CD4-positive, alpha-beta T cell treated with Interferon gamma for 1 hour (primary cell): ENCODE measurements around the gene AGPAT2.

ENCODE experiments used
- DNase-seq: peaks from one replicate; pipeline ENCODE4 v3.0.0-alpha.2; 2020

The AGPAT2 gene

DNA sequence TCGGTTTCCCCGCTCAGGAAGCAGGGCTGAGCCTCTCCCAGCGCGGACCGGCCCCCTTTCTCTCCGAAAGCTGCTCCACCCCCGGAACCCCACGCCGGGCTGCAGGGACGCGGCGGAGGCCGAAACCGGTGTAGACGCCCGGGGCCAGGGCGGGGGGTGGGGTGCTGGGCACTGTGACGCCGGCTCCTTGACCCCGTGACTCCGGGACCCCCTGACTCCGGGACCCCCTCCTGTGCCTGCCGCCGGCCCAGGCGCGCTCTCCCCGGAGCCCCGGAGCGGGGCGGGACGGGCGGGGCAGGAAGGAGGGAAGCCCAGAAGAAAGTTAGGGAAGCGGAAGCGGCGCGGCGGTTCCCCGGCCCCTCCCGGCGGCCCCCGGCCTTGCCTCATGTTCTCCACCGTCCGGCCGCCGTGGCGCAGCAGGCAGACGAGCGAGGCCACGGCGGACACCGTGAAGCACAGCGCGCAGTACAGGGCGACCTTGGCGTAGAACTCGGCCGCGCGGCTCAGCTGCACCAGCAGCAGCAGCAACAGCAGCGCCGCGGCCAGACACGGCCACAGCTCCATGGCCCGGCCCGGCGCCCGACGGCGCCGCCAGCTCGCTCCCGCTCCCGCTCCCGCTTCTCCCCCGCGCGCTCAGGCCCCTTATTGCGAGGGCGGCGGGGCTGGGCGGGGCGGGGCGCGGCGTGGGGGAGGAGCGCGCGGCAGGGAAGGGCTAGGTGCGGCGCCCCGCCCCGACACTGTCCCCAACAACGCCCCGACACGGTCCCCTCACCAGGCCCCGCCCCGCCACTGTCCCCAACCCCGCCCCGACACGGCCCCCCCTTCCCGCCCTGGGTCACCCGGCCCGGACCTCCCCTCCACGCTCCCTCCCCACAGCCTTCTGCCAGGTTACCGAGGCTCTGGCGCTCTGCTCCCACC is at the start of gene AGPAT2:
AGPAT2 (minus strand) TSS at position 664 of the 918 bp plus-strand sequence; CDS start at position 564, 100 bp downstream.
- peak; percentile 73 for DNase-seq

DNA sequence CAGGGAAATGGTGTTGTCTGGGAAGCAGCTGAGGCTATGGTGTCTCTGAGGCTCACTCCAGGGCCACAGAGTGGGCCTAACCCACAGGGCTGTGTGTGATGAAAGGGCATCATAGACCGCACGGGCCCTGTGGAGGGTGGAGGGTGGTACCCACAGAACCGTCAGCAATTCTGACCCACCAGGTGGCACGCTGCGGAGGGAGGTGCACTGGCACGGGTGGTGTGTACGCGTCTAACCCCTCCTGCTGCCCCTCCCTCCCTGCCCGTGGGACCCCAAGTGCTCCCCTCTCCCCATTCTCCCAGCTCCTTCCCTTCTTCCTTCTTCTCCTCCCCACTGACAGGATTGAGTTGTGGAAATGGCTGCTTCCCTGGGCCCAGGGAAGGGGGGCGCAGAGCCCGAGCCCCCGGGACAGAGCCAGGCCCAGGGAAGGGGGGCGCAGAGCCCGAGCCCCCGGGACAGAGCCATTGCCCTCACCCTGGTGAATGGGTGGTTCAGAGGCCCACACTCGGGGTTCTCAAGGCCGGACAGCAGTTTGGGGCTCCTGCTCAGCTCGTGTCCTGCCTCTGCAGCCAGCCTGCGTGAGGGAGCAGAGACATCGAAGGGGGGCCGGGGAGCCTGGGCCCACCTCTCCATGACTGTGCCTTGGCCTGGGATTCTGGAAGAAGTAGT is 48.7 kb upstream of the AGPAT2 start:
- DNase-seq = no peak

DNA sequence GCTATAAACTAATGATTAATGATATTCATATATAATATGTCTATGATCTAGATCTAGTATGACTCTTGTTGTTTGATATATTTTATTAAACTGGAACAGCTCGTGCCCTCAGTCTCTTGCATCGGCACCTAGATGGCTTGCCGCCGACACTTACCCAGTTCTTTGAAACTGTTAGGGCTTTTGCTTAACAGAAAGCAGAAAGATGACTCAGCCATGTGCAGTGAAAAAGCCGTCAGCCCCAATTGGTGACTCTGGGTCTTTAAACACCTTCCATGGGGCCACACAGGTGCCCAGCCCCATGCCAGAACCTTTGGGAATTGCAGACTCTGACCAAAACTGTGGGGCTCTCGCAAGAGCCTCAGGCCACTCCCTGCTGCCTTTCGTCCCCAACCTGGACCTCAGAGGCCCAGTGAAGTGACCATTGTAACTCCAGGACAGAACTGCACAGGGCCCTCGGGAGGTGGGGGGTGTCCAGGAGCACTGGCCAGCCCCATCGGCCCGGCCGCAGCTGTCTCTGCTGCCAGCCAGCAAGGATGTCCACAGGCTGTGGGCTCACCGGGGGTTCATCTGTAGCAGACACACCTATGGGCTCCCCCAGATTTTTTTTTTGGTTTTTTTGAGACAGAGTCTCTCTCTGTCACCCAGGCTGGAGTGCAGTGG is 47.7 kb upstream of the AGPAT2 start:
- no peak for DNase-seq

DNA sequence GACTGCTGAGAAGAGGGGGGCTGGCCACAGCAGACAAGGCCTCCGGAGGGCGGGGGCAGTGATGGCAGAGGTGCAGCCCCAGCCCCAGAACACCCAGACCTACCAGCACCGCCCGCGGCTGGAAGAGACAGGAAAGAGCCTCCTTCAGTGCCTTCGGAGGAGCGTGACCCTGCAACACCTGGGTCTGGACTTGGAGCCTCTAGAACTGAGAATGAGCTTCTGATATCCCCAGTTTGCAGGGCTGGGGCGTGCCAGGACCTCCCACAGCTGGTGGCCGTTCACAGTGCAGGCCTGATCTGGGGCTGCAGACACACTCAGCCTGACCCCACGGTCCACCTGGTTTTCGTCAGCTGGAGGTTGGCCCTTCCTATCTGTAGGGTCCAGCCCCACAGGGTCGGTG is 46.4 kb upstream of the AGPAT2 start:
- DNase-seq = no peak

DNA sequence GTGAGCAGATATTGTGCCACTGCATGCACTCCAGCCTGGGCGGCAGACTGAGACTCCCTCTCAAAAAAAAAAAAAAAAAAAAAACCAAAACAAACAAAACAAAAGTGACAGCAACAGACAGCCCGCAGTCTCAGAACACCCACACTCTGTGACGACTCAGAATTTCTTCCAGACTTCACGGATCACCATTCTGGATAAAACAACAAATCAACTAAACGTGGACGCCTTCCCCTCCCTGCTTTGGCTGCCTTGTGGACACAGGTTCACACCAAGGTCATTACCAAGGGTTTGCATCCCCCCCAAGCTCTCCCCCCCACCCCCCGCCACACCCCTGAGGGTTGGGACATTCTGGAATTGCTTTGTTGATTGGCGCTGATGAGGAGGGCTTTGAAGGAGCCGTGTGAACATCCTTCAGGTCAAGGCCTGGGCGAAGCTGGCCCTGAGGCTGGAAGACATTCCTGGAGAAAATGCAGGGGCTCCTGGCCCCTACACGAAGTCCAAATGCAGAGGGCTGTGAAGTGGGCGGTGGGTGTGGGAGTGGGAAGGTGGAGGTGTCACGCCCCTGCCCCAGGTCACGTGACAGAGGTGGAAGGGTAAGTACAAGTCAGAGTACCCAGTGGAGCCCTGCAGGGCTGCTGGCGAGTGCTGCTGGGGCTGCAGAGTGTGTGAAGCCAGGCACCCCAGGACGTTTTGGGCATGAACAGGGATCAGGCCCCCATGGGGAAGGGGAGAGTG is 45.4 kb upstream of the AGPAT2 start:
- DNase-seq = no peak

DNA sequence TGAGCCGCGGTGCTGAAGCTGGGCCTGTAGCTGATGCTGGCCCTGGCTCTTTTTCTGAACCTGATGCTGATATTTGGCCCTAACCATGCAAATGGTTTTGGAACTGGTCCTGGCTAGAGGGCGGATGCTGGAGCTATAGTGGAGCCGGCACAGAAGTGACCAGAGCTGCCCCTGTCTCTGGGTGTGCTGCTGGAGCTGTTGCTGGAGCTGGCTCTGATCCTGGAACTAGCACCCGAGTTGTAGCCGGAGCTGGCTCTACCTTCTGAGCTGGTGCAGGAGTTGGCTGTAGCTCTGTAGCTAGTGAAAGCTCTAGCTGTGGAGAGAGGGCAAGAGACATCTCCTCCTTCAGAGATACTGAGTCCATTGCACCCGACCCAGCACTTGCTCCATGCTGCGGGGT is 42.7 kb upstream of the AGPAT2 start:
- DNase-seq = no peak

DNA sequence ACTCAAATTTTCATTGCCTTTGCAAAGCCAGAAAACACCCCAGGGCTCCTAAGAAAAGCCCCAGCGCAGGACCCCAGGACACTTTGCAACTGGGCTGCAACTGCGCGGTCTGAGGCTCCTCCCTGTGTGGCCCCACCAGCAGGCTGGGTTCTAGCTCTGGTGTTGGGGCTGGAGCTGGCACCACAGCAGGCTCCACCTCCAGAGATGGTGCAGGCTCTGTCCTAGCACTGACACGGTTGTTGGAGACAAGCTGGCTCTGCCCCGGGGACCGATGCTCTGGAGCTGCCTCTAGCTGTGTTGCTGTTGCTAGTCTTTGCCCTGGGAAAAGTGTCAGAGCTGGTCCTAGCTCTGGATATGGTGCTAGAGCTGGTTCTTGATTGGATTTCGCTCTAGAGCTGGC is 41.9 kb upstream of the AGPAT2 start:
- no peak for DNase-seq

DNA sequence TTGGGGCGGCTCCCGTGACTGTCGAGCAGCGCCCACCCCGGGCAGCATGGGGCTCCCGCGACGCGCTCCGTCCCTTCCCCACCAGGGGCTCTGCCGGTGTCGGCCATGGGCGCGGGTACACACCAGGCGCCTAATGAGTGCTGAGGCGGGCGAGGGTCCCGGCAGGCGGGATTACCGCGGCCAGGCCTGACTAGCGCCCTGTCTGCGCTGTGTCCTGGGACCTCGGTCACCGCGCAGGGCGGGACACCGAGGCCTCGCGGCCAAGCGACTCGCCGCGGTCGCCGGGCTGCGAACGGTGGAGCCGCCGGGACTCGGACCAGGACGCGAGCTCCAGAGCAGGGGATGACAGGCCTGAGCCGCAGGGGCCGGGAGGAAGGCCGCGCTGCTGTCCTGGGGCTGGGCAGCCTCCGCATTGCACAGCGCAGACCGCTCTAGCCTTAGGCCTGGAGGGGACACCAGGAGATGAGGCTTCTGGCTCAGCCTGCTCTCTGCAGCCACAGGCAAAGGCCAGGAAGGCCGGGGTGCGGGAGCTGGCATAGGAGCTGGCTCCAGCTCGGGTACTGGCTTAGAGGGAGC is 41.4 kb upstream of the AGPAT2 start:
- DNase-seq = no peak

DNA sequence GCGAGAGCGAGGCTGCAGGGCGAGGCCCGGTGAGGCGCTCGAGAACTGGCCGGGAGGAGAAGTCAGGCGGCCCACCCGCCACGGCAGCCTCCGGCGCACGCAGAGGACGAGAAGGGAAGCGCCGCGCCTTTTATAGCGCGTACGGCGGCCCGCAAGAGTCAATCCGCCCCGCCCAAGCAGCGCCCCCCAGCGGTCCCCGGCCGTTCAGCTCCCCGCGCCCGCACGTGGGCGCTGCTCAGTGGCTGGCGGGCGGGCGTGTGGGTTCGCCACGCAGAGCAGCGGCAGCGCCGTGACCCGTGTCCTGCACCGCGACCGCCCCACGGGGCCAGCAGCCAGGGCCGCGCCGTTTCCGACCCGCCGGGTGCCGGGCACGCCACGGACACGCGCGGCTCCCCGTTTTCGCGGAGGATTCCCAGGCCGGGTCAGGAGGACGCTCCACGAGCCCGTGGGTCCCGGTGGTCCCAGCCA is 40.9 kb upstream of the AGPAT2 start:
- DNase-seq = peak; percentile 89

DNA sequence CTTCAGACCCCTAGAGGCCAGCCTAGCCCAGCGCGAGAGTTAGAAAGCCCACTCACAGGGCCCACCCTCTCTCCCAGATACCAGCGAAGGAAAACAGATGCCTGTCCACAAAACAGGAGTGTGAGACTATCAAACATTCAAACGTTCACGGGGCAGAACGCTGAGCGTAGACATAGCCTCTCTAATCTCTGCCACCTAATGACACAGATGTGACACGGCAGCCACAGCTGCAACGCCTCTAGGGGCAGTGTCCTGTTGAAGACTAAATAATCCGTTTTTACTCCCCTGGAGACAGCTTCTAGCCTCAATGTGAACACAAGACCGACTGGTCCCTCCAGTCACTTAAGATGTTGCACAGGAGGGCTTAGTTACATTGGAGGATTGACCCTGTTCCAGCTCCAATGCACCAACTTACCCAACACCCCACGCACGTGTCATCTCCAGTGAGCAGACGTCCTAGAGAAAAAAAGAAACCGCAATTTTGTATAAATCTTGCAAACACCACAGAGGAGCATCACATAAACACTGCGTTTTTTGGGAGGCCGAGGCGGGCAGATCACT is 39.5 kb upstream of the AGPAT2 start:
- DNase-seq = peak; percentile 53

DNA sequence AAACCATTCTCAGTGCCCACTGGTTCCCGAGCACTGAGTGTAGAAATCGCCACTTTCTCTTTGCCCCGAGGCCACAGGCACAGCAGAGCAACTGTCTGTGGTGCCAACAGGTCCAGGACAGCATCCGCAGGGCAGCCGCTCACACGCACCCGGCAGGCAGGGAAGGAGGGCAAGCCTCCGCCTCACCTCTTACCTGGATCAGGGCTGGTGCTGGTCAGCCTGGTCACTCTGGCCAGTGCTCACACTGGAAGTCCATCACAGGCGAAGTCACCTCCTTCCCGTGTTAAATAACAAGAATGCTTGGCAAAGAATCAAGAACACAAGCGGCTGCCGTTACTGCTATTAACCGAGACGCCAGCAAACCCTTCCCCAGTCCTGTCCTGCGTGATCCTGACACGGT is 38.9 kb upstream of the AGPAT2 start:
- no peak for DNase-seq

DNA sequence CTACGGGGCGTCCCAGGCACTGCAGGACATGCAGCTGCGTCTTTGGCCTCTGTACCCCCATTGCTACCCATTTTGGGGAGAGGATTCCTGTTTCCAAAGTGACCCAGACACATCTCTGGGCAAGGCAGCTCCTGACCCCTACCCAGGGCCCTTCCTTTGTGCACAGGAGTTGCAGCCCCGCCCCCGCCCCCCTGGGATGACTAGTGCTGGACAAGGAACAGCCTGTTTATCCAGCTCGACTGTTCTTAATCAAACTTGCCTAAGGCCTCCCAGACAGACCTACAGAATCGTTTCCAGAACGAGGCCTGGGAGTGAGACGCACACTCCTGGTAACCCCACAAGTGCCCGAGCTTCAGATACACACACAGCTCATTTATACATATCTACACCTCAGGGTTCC is 38.4 kb upstream of the AGPAT2 start:
- no peak for DNase-seq

DNA sequence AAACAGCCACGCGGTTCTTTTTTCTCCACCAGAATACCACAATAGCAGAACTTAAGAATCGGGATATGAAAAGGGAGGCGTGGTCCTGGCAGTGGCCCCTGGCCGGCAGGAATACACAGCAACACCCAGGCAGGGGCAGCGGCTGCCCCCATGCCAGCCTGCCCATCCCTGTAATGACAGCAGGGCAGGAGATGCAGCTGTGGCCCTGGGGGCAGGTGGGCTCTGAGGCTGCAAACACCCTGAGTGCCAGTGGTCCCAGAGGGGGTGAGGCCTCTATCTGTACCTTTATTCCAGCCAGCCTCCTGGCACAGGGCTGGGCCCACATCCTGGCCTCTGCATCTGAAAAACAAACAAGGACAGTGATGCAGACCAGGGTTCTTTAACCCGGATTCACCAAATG is 37.5 kb upstream of the AGPAT2 start:
- no peak for DNase-seq

DNA sequence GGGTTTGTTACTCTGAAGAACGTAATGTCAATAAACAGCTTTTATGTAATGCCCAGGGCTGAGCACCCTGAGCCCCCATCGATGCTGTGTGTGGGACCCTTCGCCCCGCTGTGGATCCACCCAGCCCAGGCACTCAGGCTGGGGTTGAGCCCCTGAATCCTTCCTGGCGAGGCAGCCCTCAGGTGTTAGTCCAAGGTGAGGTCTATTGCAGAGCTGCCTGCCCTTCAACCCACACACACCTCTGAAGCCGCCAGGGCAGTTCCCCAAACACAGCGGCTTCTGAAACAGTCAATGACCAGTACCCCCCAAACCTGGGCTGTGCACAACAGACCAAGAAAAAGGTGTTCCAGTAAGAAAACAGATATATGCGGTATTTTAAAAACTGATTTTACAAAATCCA is 36.7 kb upstream of the AGPAT2 start:
- no peak for DNase-seq

DNA sequence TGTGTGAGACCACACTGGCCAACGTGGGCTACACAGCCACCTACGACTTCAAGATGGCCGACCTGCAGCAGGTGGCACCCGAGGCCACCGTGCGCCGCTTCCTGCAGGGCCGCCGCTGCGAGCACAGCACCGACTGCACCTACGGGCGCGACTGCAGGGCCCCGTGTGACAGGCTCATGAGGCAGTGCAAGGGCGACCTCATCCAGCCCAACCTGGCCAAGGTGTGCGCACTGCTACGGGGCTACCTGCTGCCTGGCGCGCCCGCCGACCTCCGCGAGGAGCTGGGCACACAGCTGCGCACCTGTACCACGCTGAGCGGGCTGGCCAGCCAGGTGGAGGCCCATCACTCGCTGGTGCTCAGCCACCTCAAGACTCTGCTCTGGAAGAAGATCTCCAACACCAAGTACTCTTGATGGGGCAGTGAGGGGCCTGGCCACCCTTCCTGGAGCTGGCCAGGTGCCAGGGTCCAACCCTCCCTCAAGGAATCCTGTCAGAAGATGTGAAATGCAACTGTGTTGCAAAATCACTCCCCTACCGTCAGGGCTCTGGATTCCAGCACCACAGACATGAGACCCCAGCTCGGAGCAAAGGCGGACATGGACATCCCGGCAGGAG is 36.2 kb upstream of the AGPAT2 start:
- DNase-seq = no peak

DNA sequence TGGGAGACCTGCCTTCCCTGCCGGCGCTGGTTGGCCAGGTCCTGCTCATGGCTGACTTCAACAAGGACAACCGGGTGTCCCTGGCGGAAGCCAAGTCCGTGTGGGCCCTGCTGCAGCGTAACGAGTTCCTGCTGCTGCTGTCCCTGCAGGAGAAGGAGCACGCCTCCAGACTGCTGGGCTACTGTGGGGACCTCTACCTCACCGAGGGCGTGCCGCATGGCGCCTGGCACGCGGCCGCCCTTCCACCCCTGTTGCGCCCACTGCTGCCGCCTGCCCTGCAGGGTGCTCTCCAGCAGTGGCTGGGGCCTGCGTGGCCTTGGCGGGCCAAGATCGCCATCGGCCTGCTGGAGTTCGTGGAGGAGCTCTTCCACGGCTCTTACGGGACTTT is 35.7 kb upstream of the AGPAT2 start:
- no peak for DNase-seq

DNA sequence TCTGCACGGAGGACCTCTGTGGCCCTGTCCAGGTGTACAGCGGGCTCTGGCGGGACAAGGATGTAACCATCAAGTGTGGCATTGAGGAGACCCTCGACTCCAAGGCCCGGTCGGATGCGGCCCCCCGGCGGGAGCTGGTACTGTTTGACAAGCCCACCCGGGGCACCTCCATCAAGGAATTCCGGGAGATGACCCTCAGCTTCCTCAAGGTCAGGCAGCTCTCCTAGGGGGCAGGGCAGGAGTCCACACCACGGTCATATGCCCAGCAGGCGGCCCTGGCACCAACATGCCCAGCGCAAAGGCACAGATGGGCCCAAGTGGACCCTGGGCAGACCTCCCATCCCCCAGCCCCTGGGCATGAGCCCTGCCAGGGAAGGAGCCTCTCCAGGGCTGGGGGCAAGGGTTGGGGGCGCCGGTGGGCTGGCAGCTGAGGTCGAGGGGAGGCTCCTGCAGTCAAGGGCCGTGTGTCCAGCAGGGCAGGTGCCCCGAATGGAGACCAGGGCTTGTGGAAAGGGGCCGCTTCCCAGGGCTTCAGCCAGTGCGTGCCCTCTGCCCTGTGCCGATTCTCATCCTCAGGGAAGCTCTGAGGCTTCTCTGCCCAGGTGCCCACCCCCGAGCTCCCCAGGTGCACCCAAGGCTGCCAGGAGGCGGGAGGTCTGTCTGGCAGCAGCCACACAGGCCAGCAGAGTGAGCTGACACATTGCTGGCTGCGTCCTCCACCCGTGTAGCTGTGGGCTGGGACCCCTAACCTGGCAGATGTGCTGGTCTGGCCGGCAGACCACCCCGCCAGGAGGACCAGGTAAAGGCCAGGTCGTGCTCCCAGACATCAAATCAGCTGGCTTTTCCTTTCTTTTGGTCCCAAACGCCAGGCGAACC is 35.1 kb upstream of the AGPAT2 start:
- no peak for DNase-seq

DNA sequence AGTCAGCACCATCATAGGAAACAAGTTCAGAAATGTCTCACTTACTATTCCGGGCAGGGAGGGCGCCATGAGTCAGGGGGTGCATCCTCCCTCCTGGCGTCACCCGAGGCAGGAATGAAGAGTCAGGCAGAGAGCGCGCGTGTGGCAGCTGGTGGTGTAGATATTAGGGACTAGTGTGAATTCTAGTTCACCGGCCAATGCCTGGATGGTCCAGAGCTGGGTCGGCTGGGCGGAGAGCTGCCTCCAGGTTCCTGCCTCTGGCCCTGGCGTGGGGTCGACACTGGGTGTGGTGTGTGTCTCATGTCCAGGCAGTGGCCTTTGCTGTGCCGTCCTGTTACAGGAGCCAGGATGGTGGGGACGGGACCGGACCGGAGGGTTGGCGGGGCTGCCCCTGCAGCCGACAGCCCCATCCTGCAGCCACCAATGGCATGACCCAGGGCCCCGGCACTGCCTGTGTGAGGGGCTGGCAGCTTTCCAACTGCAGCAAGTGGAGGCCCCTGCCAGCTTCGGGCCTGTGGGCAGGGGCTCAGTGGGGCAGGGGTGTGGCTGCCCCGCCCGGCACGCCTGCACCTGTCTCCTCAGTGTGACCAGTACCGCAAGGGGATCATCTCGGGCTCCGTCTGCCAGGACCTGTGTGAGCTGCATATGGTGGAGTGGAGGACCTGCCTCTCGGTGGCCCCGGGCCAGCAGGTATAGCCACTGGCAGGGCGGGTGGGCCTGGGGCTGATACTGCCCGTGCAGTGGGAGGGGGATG is 34.3 kb upstream of the AGPAT2 start:
- no peak for DNase-seq

DNA sequence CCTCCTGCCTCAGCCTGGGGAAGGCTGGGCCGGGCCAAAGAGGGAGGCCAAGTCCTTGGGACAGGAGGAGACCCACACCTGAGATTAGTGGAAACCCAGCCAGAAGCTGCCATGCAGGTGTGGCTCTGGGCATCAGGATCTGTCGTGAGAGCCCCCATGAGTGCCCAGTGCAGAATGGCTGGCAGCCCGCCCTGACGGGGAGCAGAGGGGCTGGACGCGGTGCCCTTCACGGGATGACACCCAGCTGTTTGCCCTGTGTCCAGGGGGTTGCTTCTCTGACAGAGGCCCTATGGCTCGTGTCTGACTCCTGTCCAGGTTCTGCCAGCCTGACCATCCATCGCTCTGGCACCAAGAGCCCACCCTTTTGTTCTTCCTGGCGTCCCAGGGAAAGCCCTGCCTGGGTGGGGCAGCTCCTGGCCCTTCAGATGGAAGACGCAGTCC is 33.7 kb upstream of the AGPAT2 start:
- DNase-seq = no peak
